Stimulated activated CD8-positive, alpha-beta memory T cell treated with anti-CD3 and anti-CD28 coated beads, Interleukin-12 subunit alpha, Interleukin-12 subunit beta, amount 100 ng/mL, for 4 hours (primary cell): ENCODE data around the gene PYROXD2.

Experiments used
- DNase-seq: peaks from one replicate; pipeline ENCODE4 v3.0.0-alpha.2; 2020; ENCODE audit warnings: low read depth

The PYROXD2 gene

GRCh38 chr10:98414578-98414931 is 427 bp downstream of the PYROXD2 start:
- DNase-seq: no peak

GRCh38 chr10:98411768-98412167 is 3.2 kb downstream of the PYROXD2 start:
- DNase-seq: no peak

- no peak for DNase-seq
Observed at GRCh38 chr10:98411166-98411565, 3.8 kb downstream of the PYROXD2 start.

GRCh38 chr10:98410759-98411158 is 4.2 kb downstream of the PYROXD2 start:
- no peak for DNase-seq

- DNase-seq: no peak
Observed at GRCh38 chr10:98410135-98410743, 4.7 kb downstream of the PYROXD2 start.

GRCh38 chr10:98408799-98409198 is 6.2 kb downstream of the PYROXD2 start:
- DNase-seq: no peak

- no peak for DNase-seq
Observed at GRCh38 chr10:98407744-98408241, 7.2 kb downstream of the PYROXD2 start.

- DNase-seq: no peak
Observed at GRCh38 chr10:98407017-98407743, 7.8 kb downstream of the PYROXD2 start.

- DNase-seq: no peak
Observed at GRCh38 chr10:98405422-98405821, 9.6 kb downstream of the PYROXD2 start.

GRCh38 chr10:98404571-98405359 is 10.2 kb downstream of the PYROXD2 start:
- no peak for DNase-seq

- DNase-seq: no peak
Observed at GRCh38 chr10:98403812-98404504, 11.0 kb downstream of the PYROXD2 start.

GRCh38 chr10:98402931-98403718 is 11.9 kb downstream of the PYROXD2 start:
- DNase-seq: no peak

GRCh38 chr10:98402478-98402877 is 12.5 kb downstream of the PYROXD2 start:
- no peak for DNase-seq

- DNase-seq: no peak
Observed at GRCh38 chr10:98400482-98400881, 14.5 kb downstream of the PYROXD2 start.

GRCh38 chr10:98399784-98400183 is 15.2 kb downstream of the PYROXD2 start:
- DNase-seq: no peak

GRCh38 chr10:98397089-98397600 is 17.8 kb downstream of the PYROXD2 start:
- no peak for DNase-seq

- no peak for DNase-seq
Observed at GRCh38 chr10:98396096-98397063, 18.6 kb downstream of the PYROXD2 start.

GRCh38 chr10:98394851-98395440 is 20.0 kb downstream of the PYROXD2 start:
- no peak for DNase-seq

- no peak for DNase-seq
Observed at GRCh38 chr10:98391578-98391991, 23.4 kb downstream of the PYROXD2 start.

- DNase-seq: no peak
Observed at GRCh38 chr10:98391065-98391464, 23.9 kb downstream of the PYROXD2 start.
